ENCODE measurements around the gene DNAJC1. TPM values are rescaled to one million over a fixed set of nuclear protein-coding genes. Genes with fewer than 3 reads are reported as not detected.
"Not testable (repeated sequence)": the region's sequence is repeated elsewhere in the genome, so short reads cannot be mapped to it uniquely, and the experiment has no call there.

DNAJC1 gene
- total RNA-seq, 1 experiment from 2014 or later: 19.1 TPM

DNA sequence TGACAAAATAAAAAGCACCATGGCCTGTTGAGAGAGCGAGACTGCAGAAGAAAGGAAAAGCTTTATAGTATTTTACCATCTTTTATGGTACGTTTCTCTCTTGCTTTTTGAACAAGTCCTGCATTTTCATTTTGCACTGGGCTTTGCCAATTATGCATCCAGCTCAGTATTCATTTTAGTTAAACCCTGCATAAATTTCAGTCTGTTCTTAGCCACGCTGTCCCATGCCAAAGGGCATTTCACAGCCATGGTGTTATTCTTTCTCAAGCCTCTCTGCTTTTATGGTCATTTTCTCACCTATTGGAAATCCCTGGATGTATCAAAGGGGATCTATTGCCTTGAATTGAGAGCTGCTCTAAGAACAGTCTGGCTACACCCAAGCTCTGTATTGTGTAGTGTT, 30.8 kb upstream of the DNAJC1 start:
- H3K9me3 ChIP-seq (ENCODE audit: insufficient read depth, low read depth): no peaks in the 10 kb centered on the region
- CTCF ChIA-PET: no interaction called here

DNA sequence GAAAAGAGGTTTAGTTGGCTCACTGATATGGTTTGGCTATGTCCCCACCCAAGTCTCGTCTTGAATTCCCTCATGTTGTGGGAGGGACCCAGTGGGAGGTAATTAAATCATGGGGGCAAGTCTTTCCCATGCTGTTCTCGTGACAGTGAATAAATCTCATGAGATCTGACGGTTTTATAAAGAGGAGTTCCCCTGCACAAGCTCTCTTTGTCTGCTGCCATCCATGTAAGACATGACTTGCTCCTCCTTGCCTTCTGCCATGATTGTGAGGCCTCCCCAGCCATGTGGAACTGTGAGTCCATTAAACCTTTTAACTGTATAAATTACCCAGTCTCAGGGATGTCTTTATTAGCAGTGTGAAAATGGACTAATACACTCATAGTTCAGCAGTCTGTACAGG, 28.7 kb upstream of the DNAJC1 start:
- H3K27me3 ChIP-seq (ENCODE audit: insufficient read depth, low read depth); intact Hi-C loops (cut with micrococcal nuclease; ENCODE audit: unreplicated experiment); CTCF ChIA-PET; H3F3A ChIP-seq (ENCODE audit: insufficient read depth, low read depth); H3K36me3 ChIP-seq (ENCODE audit: low read depth); H3K79me2 ChIP-seq (ENCODE audit: low read depth); H3K9me3 ChIP-seq (ENCODE audit: insufficient read depth, low read depth); H3K27ac ChIP-seq; DNase-seq; H3K4me3 ChIP-seq; H4K20me1 ChIP-seq (ENCODE audit: insufficient read depth); H3K4me1 ChIP-seq (replicated peaks; ENCODE audit: insufficient read depth); POLR2A ChIA-PET (ENCODE audit: unreplicated experiment); H2AFZ ChIP-seq; H3K4me2 ChIP-seq; H3K9me2 ChIP-seq (ENCODE audit: insufficient read depth); BruUV-seq (replicated peaks): not testable (repeated sequence)

More for the DNA sequence above, 30.8 kb upstream of the DNAJC1 start:
- no peaks in the 10 kb centered on the region for H3K4me1 ChIP-seq (replicated peaks; ENCODE audit: insufficient read depth)
- TF ChIP-seq EZH2 (IDR thresholded peaks at IDR 0.05; ENCODE audit: low read depth): no peak
- TF ChIP-seq CTCF (conservative IDR thresholded peaks at IDR 0.05): no peak
- POLR2A ChIA-PET (ENCODE audit: unreplicated experiment): no interaction called here
- intact Hi-C loops (cut with micrococcal nuclease; ENCODE audit: unreplicated experiment): no loop called here
- no peaks in the 10 kb centered on the region for H3K9me2 ChIP-seq (ENCODE audit: insufficient read depth)
- no peaks in the 10 kb centered on the region for H3K79me2 ChIP-seq (ENCODE audit: low read depth)
- no TSS peak for BruUV-seq (replicated peaks)
- no peak overlapping the region for H3K27ac ChIP-seq
- no peak overlapping the region for H3K4me3 ChIP-seq
- no peaks in the 10 kb centered on the region for H3K36me3 ChIP-seq (ENCODE audit: low read depth)
- H2AFZ ChIP-seq: no peak overlapping the region
- no peak for DNase-seq
- H3K4me2 ChIP-seq: no peak overlapping the region
- H4K20me1 ChIP-seq (ENCODE audit: insufficient read depth): no peaks in the 10 kb centered on the region
- H3F3A ChIP-seq (ENCODE audit: insufficient read depth, low read depth): no peaks in the 10 kb centered on the region
- no peaks in the 10 kb centered on the region for H3K27me3 ChIP-seq (ENCODE audit: insufficient read depth, low read depth)

DNA sequence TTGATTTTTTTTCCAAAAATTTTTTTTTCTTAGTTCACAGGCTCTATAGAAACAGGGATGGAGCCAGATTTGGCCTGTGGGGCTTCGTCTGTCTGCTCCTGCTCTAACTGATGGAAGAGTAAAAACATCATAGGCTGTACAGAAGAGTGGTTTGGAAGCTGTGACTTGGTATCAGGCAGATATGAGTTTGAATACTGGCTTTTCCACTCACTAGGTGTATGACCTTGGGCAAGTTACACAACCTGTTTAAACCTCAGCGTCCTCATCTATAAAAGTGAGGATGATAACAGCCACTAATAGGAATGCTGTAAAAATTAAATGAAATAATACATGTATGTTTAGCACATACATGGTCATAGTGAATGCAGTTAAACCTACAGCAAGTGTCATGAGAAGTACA, 26.9 kb upstream of the DNAJC1 start:
- H3K9me3 ChIP-seq (ENCODE audit: insufficient read depth, low read depth): no peaks in the 10 kb centered on the region
- no peak overlapping the region for H3K4me3 ChIP-seq
- H3K27ac ChIP-seq: no peak overlapping the region
- TF ChIP-seq CTCF (conservative IDR thresholded peaks at IDR 0.05) (no peak), EZH2 (IDR thresholded peaks at IDR 0.05; ENCODE audit: low read depth) (no peak)
- no TSS peak for BruUV-seq (replicated peaks)
- no peaks in the 10 kb centered on the region for H3K9me2 ChIP-seq (ENCODE audit: insufficient read depth)
- no peaks in the 10 kb centered on the region for H3K27me3 ChIP-seq (ENCODE audit: insufficient read depth, low read depth)
- no peaks in the 10 kb centered on the region for H3K36me3 ChIP-seq (ENCODE audit: low read depth)
- H3K4me1 ChIP-seq (replicated peaks; ENCODE audit: insufficient read depth): no peaks in the 10 kb centered on the region
- no peaks in the 10 kb centered on the region for H4K20me1 ChIP-seq (ENCODE audit: insufficient read depth)
- no peak overlapping the region for H3K4me2 ChIP-seq
- ChIA-PET POLR2A (ENCODE audit: unreplicated experiment) (no interaction called here), CTCF (no interaction called here)
- no peaks in the 10 kb centered on the region for H3K79me2 ChIP-seq (ENCODE audit: low read depth)
- DNase-seq: no peak
- no peaks in the 10 kb centered on the region for H3F3A ChIP-seq (ENCODE audit: insufficient read depth, low read depth)
- H2AFZ ChIP-seq: no peak overlapping the region
- intact Hi-C loops (cut with micrococcal nuclease; ENCODE audit: unreplicated experiment): no loop called here

- Histone ChIP-seq H4K20me1 (ENCODE audit: insufficient read depth) (no peaks in the 10 kb centered on the region), H3K9me2 (ENCODE audit: insufficient read depth) (no peaks in the 10 kb centered on the region), H3K9me3 (ENCODE audit: insufficient read depth, low read depth) (no peaks in the 10 kb centered on the region), H3K36me3 (ENCODE audit: low read depth) (no peaks in the 10 kb centered on the region), H3K27ac (no peak overlapping the region), H3K4me1 (replicated peaks; ENCODE audit: insufficient read depth) (no peaks in the 10 kb centered on the region), H3K27me3 (ENCODE audit: insufficient read depth, low read depth) (no peaks in the 10 kb centered on the region), H3K4me2 (no peak overlapping the region), H3K4me3 (no peak overlapping the region), H2AFZ (no peak overlapping the region), H3K79me2 (ENCODE audit: low read depth) (no peaks in the 10 kb centered on the region), H3F3A (ENCODE audit: insufficient read depth, low read depth) (no peaks in the 10 kb centered on the region)
- TF ChIP-seq EZH2 (IDR thresholded peaks at IDR 0.05; ENCODE audit: low read depth) (no peak), CTCF (conservative IDR thresholded peaks at IDR 0.05) (no peak)
- POLR2A ChIA-PET (ENCODE audit: unreplicated experiment): no interaction called here
- CTCF ChIA-PET: no interaction called here
- intact Hi-C loops (cut with micrococcal nuclease; ENCODE audit: unreplicated experiment): no loop called here
- DNase-seq: no peak
- BruUV-seq (replicated peaks): no TSS peak
These were observed 26.1 kb upstream of the DNAJC1 start for GRCh38 chr10:22029445-22030236.
